ENCODE results near the gene WRAP53.

Gene WRAP53

DNA sequence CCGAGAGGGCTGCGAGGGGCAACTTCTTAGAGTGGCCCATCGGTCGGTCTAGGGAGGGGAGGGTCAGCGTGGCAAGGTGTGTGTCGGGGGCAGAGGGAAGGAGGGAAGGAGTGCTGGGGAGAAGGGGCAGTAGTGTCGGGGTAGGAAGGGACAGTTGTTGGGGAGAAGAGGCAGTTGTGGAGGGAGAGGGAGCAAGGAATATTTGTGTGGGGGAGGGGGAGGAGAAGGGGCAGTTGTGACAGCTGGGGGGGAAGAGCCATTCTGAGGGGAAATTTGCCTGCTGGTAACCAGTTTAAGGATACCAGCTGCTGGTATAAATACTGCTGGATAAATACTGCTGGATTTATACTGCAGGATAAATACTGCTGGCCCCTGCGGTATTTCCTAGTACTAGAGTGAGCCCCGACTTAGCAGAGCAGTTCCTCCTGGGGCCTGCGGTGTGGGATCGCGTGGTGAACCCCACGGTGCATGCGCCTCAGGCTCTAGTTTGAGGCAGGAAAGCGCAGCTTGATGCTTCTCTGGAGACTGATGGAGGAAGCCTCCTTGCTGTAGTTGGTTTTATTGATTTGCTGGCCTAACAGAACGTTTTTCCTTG lies 29.6 kb downstream of the WRAP53 start:
- Histone ChIP-seq H2AFZ (ENCODE audit: low read depth, low read length, severe bottlenecking) (no peak overlapping the region), H3K27me3 (ENCODE audit: low read length) (no peaks in the 10 kb centered on the region)

DNA sequence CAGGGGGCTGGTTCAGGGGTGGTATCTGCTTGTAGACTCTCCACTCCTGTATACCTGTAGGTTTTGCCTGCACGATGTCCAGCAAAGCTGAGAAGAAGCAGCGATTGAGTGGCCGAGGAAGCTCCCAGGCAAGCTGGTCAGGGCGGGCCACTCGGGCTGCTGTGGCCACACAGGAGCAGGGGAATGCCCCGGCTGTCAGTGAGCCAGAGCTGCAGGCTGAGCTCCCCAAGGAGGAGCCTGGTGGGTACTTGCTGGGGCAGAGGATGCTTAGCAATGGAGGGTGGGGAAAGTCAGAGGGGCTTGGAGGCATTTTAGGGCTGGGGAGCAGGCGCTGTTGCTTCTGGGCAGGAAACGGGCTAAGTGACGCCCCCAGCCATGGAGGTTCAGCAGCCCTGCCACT lies 31.4 kb downstream of the WRAP53 start:
- H3K79me2 ChIP-seq (ENCODE audit: insufficient read depth, low read length), result no peaks in the 10 kb centered on the region
- TF ChIP-seq EZH2phosphoT487 (conservative IDR thresholded peaks at IDR 0.05; ENCODE audit: low read length), result no peak
- TF ChIP-seq, protein P1, sequence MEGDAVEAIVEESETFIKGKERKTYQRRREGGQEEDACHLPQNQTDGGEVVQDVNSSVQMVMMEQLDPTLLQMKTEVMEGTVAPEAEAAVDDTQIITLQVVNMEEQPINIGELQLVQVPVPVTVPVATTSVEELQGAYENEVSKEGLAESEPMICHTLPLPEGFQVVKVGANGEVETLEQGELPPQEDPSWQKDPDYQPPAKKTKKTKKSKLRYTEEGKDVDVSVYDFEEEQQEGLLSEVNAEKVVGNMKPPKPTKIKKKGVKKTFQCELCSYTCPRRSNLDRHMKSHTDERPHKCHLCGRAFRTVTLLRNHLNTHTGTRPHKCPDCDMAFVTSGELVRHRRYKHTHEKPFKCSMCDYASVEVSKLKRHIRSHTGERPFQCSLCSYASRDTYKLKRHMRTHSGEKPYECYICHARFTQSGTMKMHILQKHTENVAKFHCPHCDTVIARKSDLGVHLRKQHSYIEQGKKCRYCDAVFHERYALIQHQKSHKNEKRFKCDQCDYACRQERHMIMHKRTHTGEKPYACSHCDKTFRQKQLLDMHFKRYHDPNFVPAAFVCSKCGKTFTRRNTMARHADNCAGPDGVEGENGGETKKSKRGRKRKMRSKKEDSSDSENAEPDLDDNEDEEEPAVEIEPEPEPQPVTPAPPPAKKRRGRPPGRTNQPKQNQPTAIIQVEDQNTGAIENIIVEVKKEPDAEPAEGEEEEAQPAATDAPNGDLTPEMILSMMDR (IDR thresholded peaks at IDR 0.05; ENCODE audit: insufficient read depth, low read length, poor library complexity, severe bottlenecking), result no peak
- H3K4me3 ChIP-seq (ENCODE audit: insufficient read depth, low read length, poor library complexity, severe bottlenecking), result no peak overlapping the region
- no peaks in the 10 kb centered on the region for H3K9me2 ChIP-seq (replicated peaks; ENCODE audit: insufficient read depth, low read length)
- no peaks in the 10 kb centered on the region for H3K36me3 ChIP-seq (ENCODE audit: low read length)
- H3K9ac ChIP-seq (ENCODE audit: low read length), result no peak overlapping the region
- H3K9me3 ChIP-seq (ENCODE audit: insufficient read depth, low read length), result no peaks in the 10 kb centered on the region
- no peaks in the 10 kb centered on the region for H3K27me3 ChIP-seq (ENCODE audit: low read length)
- H3F3A ChIP-seq (ENCODE audit: insufficient read depth), result no peaks in the 10 kb centered on the region
- H4K20me1 ChIP-seq (ENCODE audit: low read depth, low read length), result no peaks in the 10 kb centered on the region
- H3K27ac ChIP-seq (ENCODE audit: low read depth, low read length), result no peak overlapping the region
- H2AFZ ChIP-seq (ENCODE audit: low read depth, low read length, severe bottlenecking), result no peak overlapping the region
- H3K4me2 ChIP-seq (ENCODE audit: low read depth, low read length, poor library complexity, severe bottlenecking), result no peak overlapping the region

More for the DNA sequence above, 29.6 kb downstream of the WRAP53 start:
- no peaks in the 10 kb centered on the region for H3K9me3 ChIP-seq (ENCODE audit: insufficient read depth, low read length)
- no peaks in the 10 kb centered on the region for H3K79me2 ChIP-seq (ENCODE audit: insufficient read depth, low read length)
- H3K4me2 ChIP-seq (ENCODE audit: low read depth, low read length, poor library complexity, severe bottlenecking), result peak overlapping the region; percentile 54
- no peaks in the 10 kb centered on the region for H3F3A ChIP-seq (ENCODE audit: insufficient read depth)
- TF ChIP-seq, protein P1 (IDR thresholded peaks at IDR 0.05; ENCODE audit: insufficient read depth, low read length, poor library complexity, severe bottlenecking), result no peak
- TF ChIP-seq EZH2phosphoT487 (conservative IDR thresholded peaks at IDR 0.05; ENCODE audit: low read length), result no peak
- H4K20me1 ChIP-seq (ENCODE audit: low read depth, low read length), result no peaks in the 10 kb centered on the region
- peak overlapping the region; percentile 40 for H3K4me3 ChIP-seq (ENCODE audit: insufficient read depth, low read length, poor library complexity, severe bottlenecking)
- no peak overlapping the region for H3K27ac ChIP-seq (ENCODE audit: low read depth, low read length)
- H3K36me3 ChIP-seq (ENCODE audit: low read length), result no peaks in the 10 kb centered on the region
- H3K9me2 ChIP-seq (replicated peaks; ENCODE audit: insufficient read depth, low read length), result no peaks in the 10 kb centered on the region
- peak overlapping the region; percentile 47 for H3K9ac ChIP-seq (ENCODE audit: low read length)

DNA sequence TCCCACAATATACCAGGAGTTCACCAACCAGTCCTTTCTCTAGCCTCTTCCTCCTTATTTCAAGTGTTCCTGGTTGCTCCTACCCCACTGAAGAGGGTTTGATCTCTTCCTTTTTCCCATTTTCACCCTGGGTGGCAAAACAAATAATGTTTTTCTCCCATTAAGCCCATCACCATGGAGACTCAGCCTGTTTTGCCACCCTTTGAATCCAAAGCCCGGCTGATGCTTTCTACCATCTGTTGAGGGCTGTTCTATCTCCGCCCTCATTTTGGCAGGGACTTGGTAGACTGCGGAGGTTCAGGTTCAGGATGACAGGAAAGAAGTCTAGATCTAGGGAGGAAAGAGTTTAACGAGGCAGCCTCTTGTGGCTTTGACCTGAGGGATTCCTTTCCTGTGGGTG lies 31.8 kb downstream of the WRAP53 start:
- no peak overlapping the region for H3K27ac ChIP-seq (ENCODE audit: low read depth, low read length)
- TF ChIP-seq, protein P1 (IDR thresholded peaks at IDR 0.05; ENCODE audit: insufficient read depth, low read length, poor library complexity, severe bottlenecking), result no peak
- no peak for TF ChIP-seq EZH2phosphoT487 (conservative IDR thresholded peaks at IDR 0.05; ENCODE audit: low read length)
- no peaks in the 10 kb centered on the region for H3K9me2 ChIP-seq (replicated peaks; ENCODE audit: insufficient read depth, low read length)
- H3K4me3 ChIP-seq (ENCODE audit: insufficient read depth, low read length, poor library complexity, severe bottlenecking), result no peak overlapping the region
- no peaks in the 10 kb centered on the region for H3K9me3 ChIP-seq (ENCODE audit: insufficient read depth, low read length)
- H3K4me2 ChIP-seq (ENCODE audit: low read depth, low read length, poor library complexity, severe bottlenecking), result no peak overlapping the region
- H4K20me1 ChIP-seq (ENCODE audit: low read depth, low read length), result no peaks in the 10 kb centered on the region
- H3K79me2 ChIP-seq (ENCODE audit: insufficient read depth, low read length), result no peaks in the 10 kb centered on the region
- no peaks in the 10 kb centered on the region for H3K36me3 ChIP-seq (ENCODE audit: low read length)
- no peaks in the 10 kb centered on the region for H3F3A ChIP-seq (ENCODE audit: insufficient read depth)
- H3K9ac ChIP-seq (ENCODE audit: low read length), result no peak overlapping the region
- no peak overlapping the region for H2AFZ ChIP-seq (ENCODE audit: low read depth, low read length, severe bottlenecking)
- H3K27me3 ChIP-seq (ENCODE audit: low read length), result no peaks in the 10 kb centered on the region
